ENCODE measurements around the gene TMEM150B.

DNA sequence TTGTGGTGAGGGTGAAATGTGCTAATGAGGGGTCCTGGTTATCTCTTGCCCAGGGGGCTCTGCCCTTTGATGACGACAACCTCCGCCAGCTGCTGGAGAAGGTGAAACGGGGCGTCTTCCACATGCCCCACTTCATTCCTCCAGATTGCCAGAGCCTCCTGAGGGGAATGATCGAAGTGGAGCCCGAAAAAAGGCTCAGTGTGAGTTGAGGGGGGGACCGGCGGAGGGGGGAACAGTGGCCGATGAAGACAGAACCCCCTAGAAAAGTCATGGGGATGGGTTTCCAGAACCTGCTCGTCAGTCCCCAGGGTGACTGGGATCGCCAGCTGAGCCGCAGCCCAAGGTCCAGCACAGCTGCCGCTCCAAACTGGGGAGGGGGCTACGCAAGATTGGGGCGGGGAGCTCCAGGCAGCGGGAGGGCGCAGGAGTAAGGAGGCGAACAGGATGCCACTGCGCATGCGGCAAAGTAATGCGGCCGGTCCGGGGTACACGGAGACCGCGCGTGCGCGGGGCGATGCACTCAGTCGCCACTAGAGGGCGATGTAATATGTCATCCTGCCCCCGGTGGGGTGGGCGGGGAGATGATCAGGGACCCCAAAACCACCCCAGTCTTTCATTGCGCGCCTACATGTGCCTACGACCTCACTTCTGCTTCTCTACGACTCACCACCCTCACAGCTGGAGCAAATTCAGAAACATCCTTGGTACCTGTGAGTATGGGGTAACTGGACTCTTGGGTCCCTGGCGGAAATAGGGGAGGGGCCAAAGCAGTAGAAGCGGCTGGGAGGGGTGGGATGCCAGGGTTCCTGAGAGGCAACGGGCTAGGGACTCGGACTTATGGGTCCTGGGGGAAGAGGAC, 23.5 kb downstream of the TMEM150B start:
- TF ChIP-seq EZH2 (IDR thresholded peaks at IDR 0.05; ENCODE audit: low read length, missing control alignments) = no peak
- TF ChIP-seq, protein P1, sequence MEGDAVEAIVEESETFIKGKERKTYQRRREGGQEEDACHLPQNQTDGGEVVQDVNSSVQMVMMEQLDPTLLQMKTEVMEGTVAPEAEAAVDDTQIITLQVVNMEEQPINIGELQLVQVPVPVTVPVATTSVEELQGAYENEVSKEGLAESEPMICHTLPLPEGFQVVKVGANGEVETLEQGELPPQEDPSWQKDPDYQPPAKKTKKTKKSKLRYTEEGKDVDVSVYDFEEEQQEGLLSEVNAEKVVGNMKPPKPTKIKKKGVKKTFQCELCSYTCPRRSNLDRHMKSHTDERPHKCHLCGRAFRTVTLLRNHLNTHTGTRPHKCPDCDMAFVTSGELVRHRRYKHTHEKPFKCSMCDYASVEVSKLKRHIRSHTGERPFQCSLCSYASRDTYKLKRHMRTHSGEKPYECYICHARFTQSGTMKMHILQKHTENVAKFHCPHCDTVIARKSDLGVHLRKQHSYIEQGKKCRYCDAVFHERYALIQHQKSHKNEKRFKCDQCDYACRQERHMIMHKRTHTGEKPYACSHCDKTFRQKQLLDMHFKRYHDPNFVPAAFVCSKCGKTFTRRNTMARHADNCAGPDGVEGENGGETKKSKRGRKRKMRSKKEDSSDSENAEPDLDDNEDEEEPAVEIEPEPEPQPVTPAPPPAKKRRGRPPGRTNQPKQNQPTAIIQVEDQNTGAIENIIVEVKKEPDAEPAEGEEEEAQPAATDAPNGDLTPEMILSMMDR (conservative IDR thresholded peaks at IDR 0.05 in 1 of 2, IDR thresholded peaks at IDR 0.05 in 1 of 2; ENCODE audit: low read depth in 1 of 2, low read length in 2 of 2) = peak; percentile 69 to 86

Data from fibroblast of lung (primary cell).